ENCODE results near the gene PPARG.

DNA sequence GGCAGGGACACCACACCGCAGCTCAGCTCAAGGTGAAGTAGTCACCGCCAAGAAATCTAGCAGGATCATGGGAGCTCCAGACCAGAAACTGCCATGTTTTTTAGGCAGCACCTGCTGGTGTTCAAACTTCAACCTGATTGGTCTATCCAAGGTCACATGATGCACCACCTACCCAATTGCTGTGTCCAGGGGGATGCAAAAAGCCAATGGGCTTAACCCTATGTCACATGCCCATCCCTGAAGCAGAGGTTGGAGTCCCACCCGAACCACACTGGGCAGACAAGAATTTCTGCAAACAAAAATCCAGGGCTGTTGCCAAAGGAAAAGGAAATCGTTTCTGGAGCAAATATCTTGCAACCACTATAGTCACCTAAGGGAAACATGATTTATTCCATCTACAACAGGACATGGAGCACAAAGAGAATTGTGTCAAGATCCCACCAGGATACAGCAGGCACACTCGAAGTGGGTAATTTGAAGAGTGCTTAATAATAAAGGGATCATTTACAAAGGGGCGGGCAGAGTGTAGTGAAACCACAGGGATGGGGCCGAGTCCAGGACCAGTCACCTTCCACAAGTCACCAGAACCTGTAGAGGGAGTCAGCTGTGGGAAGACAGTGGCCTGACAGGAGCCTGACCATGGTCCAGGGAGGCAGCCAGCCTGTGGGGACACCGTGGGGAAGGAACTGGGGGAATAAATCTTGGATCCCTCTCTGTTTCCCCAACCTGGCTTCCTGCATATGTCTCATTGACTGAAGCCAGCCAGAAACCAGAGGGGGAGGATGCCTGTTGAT is 161.2 kb downstream of the PPARG start:
- TF ChIP-seq, protein P1, sequence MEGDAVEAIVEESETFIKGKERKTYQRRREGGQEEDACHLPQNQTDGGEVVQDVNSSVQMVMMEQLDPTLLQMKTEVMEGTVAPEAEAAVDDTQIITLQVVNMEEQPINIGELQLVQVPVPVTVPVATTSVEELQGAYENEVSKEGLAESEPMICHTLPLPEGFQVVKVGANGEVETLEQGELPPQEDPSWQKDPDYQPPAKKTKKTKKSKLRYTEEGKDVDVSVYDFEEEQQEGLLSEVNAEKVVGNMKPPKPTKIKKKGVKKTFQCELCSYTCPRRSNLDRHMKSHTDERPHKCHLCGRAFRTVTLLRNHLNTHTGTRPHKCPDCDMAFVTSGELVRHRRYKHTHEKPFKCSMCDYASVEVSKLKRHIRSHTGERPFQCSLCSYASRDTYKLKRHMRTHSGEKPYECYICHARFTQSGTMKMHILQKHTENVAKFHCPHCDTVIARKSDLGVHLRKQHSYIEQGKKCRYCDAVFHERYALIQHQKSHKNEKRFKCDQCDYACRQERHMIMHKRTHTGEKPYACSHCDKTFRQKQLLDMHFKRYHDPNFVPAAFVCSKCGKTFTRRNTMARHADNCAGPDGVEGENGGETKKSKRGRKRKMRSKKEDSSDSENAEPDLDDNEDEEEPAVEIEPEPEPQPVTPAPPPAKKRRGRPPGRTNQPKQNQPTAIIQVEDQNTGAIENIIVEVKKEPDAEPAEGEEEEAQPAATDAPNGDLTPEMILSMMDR (IDR thresholded peaks at IDR 0.05; ENCODE audit: low read depth, low read length) = no peak
- no peak for TF ChIP-seq MAX (IDR thresholded peaks at IDR 0.05; ENCODE audit: low read depth, low read length)
